Panc1 (cell line): ENCODE measurements around the gene SERPINA10. TPM values are rescaled to one million over a fixed set of nuclear protein-coding genes. Genes with fewer than 3 reads are reported as not detected.

Experiments used
- ATAC-seq: fragments of 200-7000 bp; cut with Tn5 transposase; 2 replicates; pipeline ENCODE4 v1.9.1; 2020; ENCODE audit warnings: mild to moderate bottlenecking, moderate library complexity
- BruUV-seq: library from RNA; stranded (reverse); fragments of 400-500 nt; replicated peaks from 2 replicates; lab custom pipeline; 2021; lab: Mats Ljungman, UMichigan
- CTCF ChIA-PET: fragments of 300-600 bp; sonication (Branson Sonifier 250); formaldehyde crosslinking; loops from one replicate; lab custom pipeline; 2022; ENCODE audit warnings: antibody characterized with exemption; lab: Charles Lee
- POLR2A ChIA-PET: fragments of 300-600 bp; sonication (Branson Sonifier 250); formaldehyde crosslinking; loops from one replicate; lab custom pipeline; 2022; ENCODE audit warnings: antibody characterized with exemption; lab: Charles Lee
- DNase-seq: peaks from one replicate; pipeline ENCODE4 v3.0.0-alpha.2; 2010; ENCODE audit warnings: low read depth, low spot score
- H3K27ac ChIP-seq: 2 replicates; pipeline ENCODE4 v1.5.1; 2011; ENCODE audit warnings: mild to moderate bottlenecking, low read length, inconsistent platforms
- H3K27me3 ChIP-seq: fragments of 200-500 bp; sonication (Bioruptor generic); 2 replicates; pipeline ENCODE4 v1.6.0; 2014; ENCODE audit warnings: low read length, inconsistent platforms; ENCODE audit not compliant: control insufficient read depth, insufficient read depth
- H3K36me3 ChIP-seq: fragments of 200-500 bp; sonication (Bioruptor generic); 2 replicates; pipeline ENCODE4 v1.5.1; 2014; ENCODE audit warnings: inconsistent platforms, mild to moderate bottlenecking, low read length, moderate library complexity; ENCODE audit not compliant: control insufficient read depth, insufficient read depth
- H3K4me1 ChIP-seq: 2 replicates; pipeline ENCODE4 v1.5.1; 2011; ENCODE audit warnings: inconsistent platforms, mild to moderate bottlenecking, low read length, moderate library complexity; ENCODE audit not compliant: control insufficient read depth, insufficient read depth
- H3K4me3 ChIP-seq, 2 experiments: 2 replicates each; pipeline ENCODE4 v1.5.1; 2011 to 2012; ENCODE audit warnings: low read depth in 2 of 2, low read length in 2 of 2, mild to moderate bottlenecking in 2 of 2, inconsistent platforms in 1 of 2, moderate library complexity in 1 of 2
- H3K9me3 ChIP-seq: fragments of 200-500 bp; sonication (Bioruptor generic); 2 replicates; pipeline ENCODE4 v1.5.1; 2014; ENCODE audit warnings: low read depth, mild to moderate bottlenecking, inconsistent platforms, low read length, moderate library complexity; ENCODE audit not compliant: control insufficient read depth, insufficient read depth
- CTCF ChIP-seq: fragments of 450-650 bp; IDR thresholded peaks from 2 replicates; pipeline ENCODE4 v1.5.1; 2017; ENCODE audit warnings: mild to moderate bottlenecking
- POLR2AphosphoS5 ChIP-seq: IDR thresholded peaks from 2 replicates; pipeline ENCODE4 v1.6.1; 2012; ENCODE audit warnings: mild to moderate bottlenecking, low read depth, low read length, moderate library complexity
- REST ChIP-seq, 2 experiments: IDR thresholded peaks; 2 replicates each; pipeline ENCODE4 v1.6.1; 2011 to 2012; ENCODE audit warnings: low read depth in 2 of 2, control low read depth in 1 of 2, low read length in 1 of 2, mild to moderate bottlenecking in 1 of 2, moderate library complexity in 1 of 2; ENCODE audit not compliant: insufficient read depth in 1 of 2
- SIN3A ChIP-seq: IDR thresholded peaks from 2 replicates; pipeline ENCODE4 v1.6.1; 2012; ENCODE audit warnings: low read depth, mild to moderate bottlenecking, low read length, moderate library complexity, borderline replicate concordance; ENCODE audit not compliant: insufficient read depth
- TCF7L2 ChIP-seq: IDR thresholded peaks from 2 replicates; pipeline ENCODE4 v1.6.1; 2011; ENCODE audit warnings: mild to moderate bottlenecking, low read depth, low read length, inconsistent platforms
- in situ Hi-C: cut with HindIII; loops from 2 replicates; pipeline ENCODE4 v1.10.0; 2016; ENCODE audit warnings: low sequenced_read_pairs, low pct_unique_long_range_greater_than_20kb
- intact Hi-C: fragments of 100-400 bp; cut with micrococcal nuclease; formaldehyde crosslinking; loops from one replicate; pipeline ENCODE4 v1.10.0; 2022; ENCODE audit not compliant: unreplicated experiment
- total RNA-seq: library from RNA; stranded (reverse); gene quantifications from one replicate; pipeline ENCODE4 v1.2.1, GENCODE V29; 2021; ENCODE audit not compliant: unreplicated experiment

The SERPINA10 gene
- total RNA-seq, 1 experiment from 2014 or later: 0.03 TPM

- H3K4me3 ChIP-seq: no peak overlapping the region
- BruUV-seq: no TSS peak
- no peak for TF ChIP-seq REST (IDR thresholded peaks at IDR 0.05; ENCODE audit: insufficient read depth in 1 of 2, low read depth in 2 of 2, low read length in 1 of 2)
- in situ Hi-C loops (no loop called here), intact Hi-C loops (no loop called here)
- H3K27ac ChIP-seq: no peak overlapping the region
- CTCF ChIA-PET: no interaction called here
- H3K36me3 ChIP-seq: no peaks in the 10 kb centered on the region
- no peak for ATAC-seq
- DNase-seq: no peak
- no peaks in the 10 kb centered on the region for H3K27me3 ChIP-seq
- POLR2A ChIA-PET: interaction anchor here (0.8 kb wide), 1 partner anchor 145 kb away, joined by 3 read pairs; no protein-coding TSS in a partner anchor
- no peaks in the 10 kb centered on the region for H3K4me1 ChIP-seq
- no peaks in the 10 kb centered on the region for H3K9me3 ChIP-seq
Observed at GRCh38 chr14:94313991-94314655, 21.1 kb upstream of the SERPINA10 start.

- ChIA-PET CTCF (no interaction called here), POLR2A (no interaction called here)
- DNase-seq: no peak
- ATAC-seq: no peak
- no peak for TF ChIP-seq REST (IDR thresholded peaks at IDR 0.05; ENCODE audit: insufficient read depth in 1 of 2, low read depth in 2 of 2, low read length in 1 of 2)
- TF ChIP-seq POLR2AphosphoS5: no peak
- TF ChIP-seq SIN3A: no peak
- TF ChIP-seq TCF7L2: no peak
- no peak for TF ChIP-seq CTCF
- Histone ChIP-seq H3K4me1 (no peaks in the 10 kb centered on the region), H3K27me3 (no peaks in the 10 kb centered on the region), H3K4me3 (no peak overlapping the region), H3K9me3 (no peaks in the 10 kb centered on the region), H3K27ac (no peak overlapping the region), H3K36me3 (no peaks in the 10 kb centered on the region)
- no TSS peak for BruUV-seq
- intact Hi-C loops: no loop called here
- in situ Hi-C loops: no loop called here
Observed at GRCh38 chr14:94312481-94313246, 19.6 kb upstream of the SERPINA10 start.
